HepG2 (cell line): ENCODE measurements around the gene SLC13A5. TPM values are rescaled to one million over a fixed set of nuclear protein-coding genes. Genes with fewer than 3 reads are reported as not detected.

Experiments used
- FOXM1 ChIP-seq: sonication (generic); formaldehyde crosslinking; IDR thresholded peaks from 2 replicates; pipeline ENCODE4 v1.5.0; 2020; ENCODE audit warnings: missing genetic modification reagents
- GATAD2A ChIP-seq: IDR thresholded peaks from 2 replicates; pipeline ENCODE4 v1.6.1; 2016
- IKZF4 ChIP-seq: sonication (generic); formaldehyde crosslinking; IDR thresholded peaks from 2 replicates; pipeline ENCODE4 v1.5.1; 2020; ENCODE audit warnings: borderline replicate concordance, mild to moderate bottlenecking, low read depth, missing genetic modification reagents; ENCODE audit errors: not compliant biosample characterization
- KDM5B ChIP-seq: sonication (generic); formaldehyde crosslinking; IDR thresholded peaks from 2 replicates; pipeline ENCODE4 v1.4.0; 2020; ENCODE audit warnings: missing genetic modification reagents, mild to moderate bottlenecking, borderline replicate concordance
- MAFG ChIP-seq: sonication (generic); formaldehyde crosslinking; IDR thresholded peaks from 2 replicates; pipeline ENCODE4 v1.5.1; 2020; ENCODE audit warnings: mild to moderate bottlenecking, missing genetic modification reagents
- MAFK ChIP-seq, 2 experiments: IDR thresholded peaks in 1 of 2; conservative IDR thresholded peaks in 1 of 2; 2 replicates each; pipeline ENCODE4 v1.6.1; 2011; ENCODE audit warnings: improper control_type of control experiment in 2 of 2, low read length in 2 of 2
- MXI1 ChIP-seq: IDR thresholded peaks from 3 replicates; pipeline ENCODE4 v1.6.1; 2012; ENCODE audit warnings: low read depth, low read length, inconsistent platforms, borderline replicate concordance
- NFYB ChIP-seq: sonication (generic); formaldehyde crosslinking; IDR thresholded peaks from 2 replicates; pipeline ENCODE4 v1.4.0; 2020; ENCODE audit warnings: missing genetic modification reagents
- PHB2 ChIP-seq: fragments of 450-650 bp; IDR thresholded peaks from 2 replicates; pipeline ENCODE4 v1.6.1; 2018; ENCODE audit not compliant: partially characterized antibody
- WIZ ChIP-seq: sonication (generic); formaldehyde crosslinking; IDR thresholded peaks from 2 replicates; pipeline ENCODE4 v1.5.1; 2020; ENCODE audit warnings: mild to moderate bottlenecking, missing genetic modification reagents
- ZIK1 ChIP-seq: sonication (generic); formaldehyde crosslinking; IDR thresholded peaks from 2 replicates; pipeline ENCODE4 v1.5.0; 2020; ENCODE audit warnings: mild to moderate bottlenecking, low read depth, missing genetic modification reagents, borderline replicate concordance
- ZNF143 ChIP-seq: sonication (generic); formaldehyde crosslinking; IDR thresholded peaks from 2 replicates; pipeline ENCODE4 v1.4.0; 2020; ENCODE audit warnings: missing genetic modification reagents
- ZNF256 ChIP-seq: sonication (generic); formaldehyde crosslinking; conservative IDR thresholded peaks from 2 replicates; pipeline ENCODE4 v1.4.0; 2020; ENCODE audit warnings: missing genetic modification reagents
- ZNF615 ChIP-seq: sonication (generic); formaldehyde crosslinking; IDR thresholded peaks from 2 replicates; pipeline ENCODE4 v1.5.0; 2020; ENCODE audit warnings: mild to moderate bottlenecking, missing genetic modification reagents, borderline replicate concordance
- ZNF703 ChIP-seq: sonication (generic); formaldehyde crosslinking; IDR thresholded peaks from 2 replicates; pipeline ENCODE4 v1.5.1; 2020; ENCODE audit warnings: missing genetic modification reagents, mild to moderate bottlenecking, moderate library complexity, borderline replicate concordance
- ZNF891 ChIP-seq: sonication (generic); formaldehyde crosslinking; IDR thresholded peaks from 2 replicates; pipeline ENCODE4 v1.5.0; 2020; ENCODE audit warnings: mild to moderate bottlenecking, missing genetic modification reagents
- polyA plus RNA-seq, 8 experiments: library from polyadenylated mRNA; depleted of rRNA in 3 of 8; stranded (reverse) in 7 of 8; unstranded in 1 of 8; fragments of >200 nt; fragmentation: Illumina TruSeq in 4 of 8; extraction: Trizol in 4 of 8; gene quantifications; 2 replicates each; pipeline versions ENCODE4 v1.2.1 to v1.2.3, GENCODE V29; 2011 to 2016; ENCODE audit warnings: low read depth in 4 of 8, missing spikeins in 1 of 8, mixed read lengths in 1 of 8; ENCODE audit not compliant: insufficient read depth in 1 of 8
- total RNA-seq, 5 experiments: library from RNA; depleted of rRNA; stranded (reverse); fragments of >200 nt; fragmentation: Illumina TruSeq; extraction: Trizol; gene quantifications; 2 replicates each; pipeline ENCODE4 v1.2.3, GENCODE V29; 2016; ENCODE audit warnings: low read depth in 1 of 5
- TF ChIP-seq, protein P1 (sequence below): sonication (generic); formaldehyde crosslinking; IDR thresholded peaks from 2 replicates; pipeline ENCODE4 v1.4.0; 2020; ENCODE audit warnings: mild to moderate bottlenecking, missing genetic modification reagents
- TF ChIP-seq, protein P2 (sequence below): sonication (generic); formaldehyde crosslinking; IDR thresholded peaks from 2 replicates; pipeline ENCODE4 v1.8.1; 2023; ENCODE audit warnings: mild to moderate bottlenecking, moderate library complexity, missing genetic modification reagents
- TF ChIP-seq, protein P3 (sequence below): sonication (generic); formaldehyde crosslinking; IDR thresholded peaks from 2 replicates; pipeline ENCODE4 v1.4.0; 2020; ENCODE audit warnings: missing genetic modification reagents, low read depth, mild to moderate bottlenecking, borderline replicate concordance

Gene SLC13A5
- total and polyA plus RNA-seq, 2 of the 13 experiments (the other 11 are each of a cell fraction or from before 2014, with no cell fraction given) = 42.8 to 310 TPM

DNA sequence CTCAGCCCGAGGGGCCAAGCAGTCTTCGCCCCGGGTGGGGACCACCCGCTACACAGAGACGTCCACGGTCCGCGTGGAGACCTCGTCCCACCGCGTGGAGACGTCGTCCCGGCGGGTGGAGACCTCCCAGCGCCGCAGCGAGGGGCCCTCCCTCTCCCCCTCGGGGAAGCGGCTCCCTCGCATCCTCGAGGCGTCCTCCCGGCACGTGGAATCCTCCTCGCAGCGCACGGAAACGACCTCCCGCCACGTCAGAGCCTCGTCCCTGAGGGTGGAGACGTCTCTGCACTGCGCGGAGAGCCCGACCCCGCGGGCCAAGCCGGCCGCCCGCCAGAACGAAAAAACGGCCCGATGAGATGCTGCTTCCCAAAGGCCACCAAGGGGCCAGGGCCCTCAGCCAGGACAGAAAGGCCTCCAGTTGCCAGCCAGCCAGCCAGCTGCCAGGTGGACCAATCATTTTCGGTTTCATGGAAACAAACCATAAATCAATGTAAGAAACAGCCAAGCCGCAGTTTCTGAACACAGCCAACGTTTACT, 61.2 kb downstream of the SLC13A5 start (continued):
- TF ChIP-seq, protein P1, sequence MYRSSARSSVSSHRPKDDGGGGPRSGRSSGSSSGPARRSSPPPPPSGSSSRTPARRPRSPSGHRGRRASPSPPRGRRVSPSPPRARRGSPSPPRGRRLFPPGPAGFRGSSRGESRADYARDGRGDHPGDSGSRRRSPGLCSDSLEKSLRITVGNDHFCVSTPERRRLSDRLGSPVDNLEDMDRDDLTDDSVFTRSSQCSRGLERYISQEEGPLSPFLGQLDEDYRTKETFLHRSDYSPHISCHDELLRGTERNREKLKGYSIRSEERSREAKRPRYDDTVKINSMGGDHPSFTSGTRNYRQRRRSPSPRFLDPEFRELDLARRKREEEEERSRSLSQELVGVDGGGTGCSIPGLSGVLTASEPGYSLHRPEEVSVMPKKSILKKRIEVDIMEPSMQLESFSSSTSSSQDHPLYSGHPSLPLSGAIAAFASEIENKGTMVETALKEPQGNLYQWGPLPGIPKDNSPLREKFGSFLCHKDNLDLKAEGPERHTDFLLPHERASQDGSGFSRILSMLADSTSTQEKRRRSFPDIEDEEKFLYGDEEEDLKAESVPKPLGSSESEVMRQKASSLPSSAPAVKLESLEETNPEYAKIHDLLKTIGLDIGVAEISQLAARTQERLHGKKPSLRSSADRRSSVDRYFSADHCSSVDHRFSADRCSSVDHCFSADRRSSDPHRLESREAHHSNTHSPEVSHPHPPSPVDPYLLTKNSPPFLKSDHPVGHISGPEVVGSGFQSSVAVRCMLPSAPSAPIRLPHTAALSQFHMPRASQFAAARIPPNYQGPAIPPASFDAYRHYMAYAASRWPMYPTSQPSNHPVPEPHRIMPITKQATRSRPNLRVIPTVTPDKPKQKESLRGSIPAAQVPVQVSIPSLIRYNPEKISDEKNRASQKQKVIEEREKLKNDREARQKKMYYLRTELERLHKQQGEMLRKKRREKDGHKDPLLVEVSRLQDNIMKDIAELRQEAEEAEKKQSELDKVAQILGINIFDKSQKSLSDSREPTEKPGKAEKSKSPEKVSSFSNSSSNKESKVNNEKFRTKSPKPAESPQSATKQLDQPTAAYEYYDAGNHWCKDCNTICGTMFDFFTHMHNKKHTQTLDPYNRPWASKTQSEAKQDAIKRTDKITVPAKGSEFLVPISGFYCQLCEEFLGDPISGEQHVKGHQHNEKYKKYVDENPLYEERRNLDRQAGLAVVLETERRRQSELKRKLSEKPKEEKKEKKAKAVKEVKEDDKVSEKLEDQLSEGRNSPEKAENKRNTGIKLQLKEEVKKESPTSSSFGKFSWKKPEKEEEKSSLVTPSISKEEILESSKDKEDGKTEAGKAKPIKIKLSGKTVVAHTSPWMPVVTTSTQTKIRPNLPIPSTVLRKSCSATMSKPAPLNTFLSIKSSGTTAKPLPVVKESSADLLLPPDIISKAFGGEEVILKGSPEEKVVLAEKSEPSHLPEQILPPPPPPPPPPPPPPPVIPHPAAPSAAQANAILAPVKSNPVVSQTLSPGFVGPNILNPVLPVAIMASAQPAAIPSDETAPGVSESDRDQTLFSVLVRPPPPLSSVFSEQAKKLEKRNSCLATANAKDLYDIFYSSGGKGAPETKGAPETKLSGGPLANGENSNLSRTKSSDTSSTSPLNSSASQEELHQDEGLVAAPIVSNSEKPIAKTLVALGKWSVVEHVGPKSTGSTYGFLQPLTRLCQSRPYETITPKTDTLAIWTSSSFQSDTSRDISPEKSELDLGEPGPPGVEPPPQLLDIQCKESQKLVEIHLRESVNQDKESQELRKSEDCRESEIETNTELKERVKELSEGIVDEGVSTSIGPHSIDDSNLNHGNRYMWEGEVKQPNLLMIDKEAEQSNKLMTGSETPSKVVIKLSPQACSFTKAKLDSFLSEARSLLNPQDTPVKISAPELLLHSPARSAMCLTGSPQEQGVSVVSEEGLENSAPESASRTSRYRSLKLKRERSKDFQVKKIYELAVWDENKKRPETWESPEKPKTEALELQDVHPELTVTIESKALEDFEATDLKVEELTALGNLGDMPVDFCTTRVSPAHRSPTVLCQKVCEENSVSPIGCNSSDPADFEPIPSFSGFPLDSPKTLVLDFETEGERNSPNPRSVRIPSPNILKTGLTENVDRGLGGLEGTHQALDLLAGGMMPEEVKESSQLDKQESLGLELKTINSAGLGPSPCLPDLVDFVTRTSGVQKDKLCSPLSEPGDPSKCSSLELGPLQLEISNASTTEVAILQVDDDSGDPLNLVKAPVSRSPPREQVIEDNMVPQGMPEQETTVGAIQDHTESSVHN (CRISPR knock-in tag) = peak; percentile 92
- TF ChIP-seq FOXM1 (CRISPR knock-in tag) = no peak
- TF ChIP-seq, protein P2, sequence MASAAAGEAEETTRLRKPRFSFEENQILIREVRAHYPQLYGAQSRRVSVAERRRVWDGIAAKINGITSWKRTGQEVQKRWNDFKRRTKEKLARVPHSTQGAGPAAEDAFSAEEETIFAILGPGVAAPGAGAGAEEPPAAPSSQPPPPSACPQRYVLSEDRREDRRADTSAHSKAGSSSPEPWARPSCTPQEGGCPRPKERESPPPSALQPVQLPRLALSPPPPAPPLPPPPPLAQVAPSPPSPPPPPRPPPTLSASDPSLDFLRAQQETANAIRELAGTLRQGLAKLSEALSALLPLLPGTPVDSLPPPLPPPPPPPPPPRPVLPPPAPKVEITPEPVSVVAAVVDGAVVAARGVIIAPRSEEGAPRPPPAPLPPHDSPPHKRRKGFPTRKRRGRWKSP (CRISPR knock-in tag) = no peak; the same call in 1 of the 2 replicates
- TF ChIP-seq PHB2 = no peak
- peak; percentile 81 for TF ChIP-seq WIZ
- peak; percentile 99 for TF ChIP-seq IKZF4 (CRISPR knock-in tag)
- peak; percentile 100 for TF ChIP-seq KDM5B
- peak; percentile 95; the same call in 1 of the 2 replicates for TF ChIP-seq ZNF615 (CRISPR knock-in tag)
- TF ChIP-seq NFYB (CRISPR knock-in tag) = no peak; the same call in 1 of the 2 replicates
- peak; percentile 95; the same call in 1 of the 2 replicates for TF ChIP-seq ZNF703 (CRISPR knock-in tag)
- no peak for TF ChIP-seq ZNF143
- TF ChIP-seq MAFK (conservative IDR thresholded peaks at IDR 0.05 in 1 of 2, IDR thresholded peaks at IDR 0.05 in 1 of 2; ENCODE audit: low read length in 2 of 2) = no peak
- TF ChIP-seq ZNF891 (CRISPR knock-in tag) = peak; percentile 97; the same call in 1 of the 2 replicates
- TF ChIP-seq MAFG (CRISPR knock-in tag) = peak; percentile 75; the same call in 1 of the 2 replicates
- peak; percentile 7; the same call in 1 of the 2 replicates for TF ChIP-seq GATAD2A
- TF ChIP-seq MXI1 = no peak
- peak; percentile 96 for TF ChIP-seq ZNF256 (CRISPR knock-in tag)
- TF ChIP-seq ZIK1 (CRISPR knock-in tag) = peak; percentile 99
- TF ChIP-seq, protein P3, sequence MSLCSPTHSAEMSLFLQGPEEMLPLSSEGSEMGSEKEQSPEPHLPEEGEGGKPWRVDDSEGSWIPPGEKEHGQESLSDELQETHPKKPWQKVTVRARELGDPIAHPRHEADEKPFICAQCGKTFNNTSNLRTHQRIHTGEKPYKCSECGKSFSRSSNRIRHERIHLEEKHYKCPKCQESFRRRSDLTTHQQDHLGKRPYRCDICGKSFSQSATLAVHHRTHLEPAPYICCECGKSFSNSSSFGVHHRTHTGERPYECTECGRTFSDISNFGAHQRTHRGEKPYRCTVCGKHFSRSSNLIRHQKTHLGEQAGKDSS (CRISPR knock-in tag) = no peak
